GM19240 (cell line): ENCODE data around the gene DNAJC15.
"Not testable (repeated sequence)": the region's sequence is repeated elsewhere in the genome, so short reads cannot be mapped to it uniquely, and the experiment has no call there.

Source experiments
- DNase-seq: peaks from one replicate; pipeline ENCODE4 v3.0.0; 2011; ENCODE audit warnings: low spot score; ENCODE audit not compliant: insufficient read length

DNAJC15 gene

GRCh38 chr13:43003729-43004128 is 19.7 kb upstream of the DNAJC15 start:
- DNase-seq, result no peak

GRCh38 chr13:43005460-43006236 is 17.7 kb upstream of the DNAJC15 start:
- no peak for DNase-seq

- DNase-seq, result no peak
Observed at GRCh38 chr13:43006893-43007631, 16.3 kb upstream of the DNAJC15 start.

- DNase-seq, result no peak
Observed at GRCh38 chr13:43008596-43008995, 14.8 kb upstream of the DNAJC15 start.

DNA sequence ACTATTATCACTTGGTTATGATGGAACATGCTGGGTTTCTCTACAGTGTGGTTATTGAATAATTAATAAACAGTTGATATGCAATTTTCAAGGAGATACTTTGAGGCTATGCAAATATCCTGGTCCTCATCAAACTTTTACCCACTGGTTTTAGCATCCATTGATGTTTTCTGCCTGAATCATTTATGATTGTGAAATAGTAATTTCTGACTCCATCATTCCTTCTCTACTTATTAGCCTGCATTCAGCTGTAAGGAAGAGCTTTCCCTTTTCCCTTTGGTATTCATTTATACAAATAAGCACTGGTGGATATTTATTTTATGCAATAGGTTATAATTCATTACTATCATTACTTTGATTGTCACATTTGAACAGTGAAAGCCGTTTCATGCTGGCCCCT is 13.9 kb upstream of the DNAJC15 start:
- DNase-seq, result no peak

DNA sequence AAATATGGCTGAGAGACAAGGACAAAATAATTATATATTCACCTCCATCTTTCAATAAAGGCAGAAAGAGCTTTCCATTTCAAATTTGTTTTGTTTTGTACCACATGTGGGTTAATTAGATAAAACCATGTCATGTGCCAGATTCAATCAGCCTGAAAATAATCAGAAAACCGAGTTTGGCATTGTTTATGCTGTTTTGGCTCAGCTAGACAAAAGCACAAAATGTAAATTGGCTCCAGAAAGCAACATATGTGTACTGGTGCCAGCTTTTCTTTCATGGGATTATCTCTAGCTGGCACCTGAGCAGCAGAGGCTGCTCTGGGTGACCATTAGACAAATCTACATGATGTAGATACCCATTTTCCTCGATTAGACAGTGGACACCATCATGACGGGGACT is 9.2 kb upstream of the DNAJC15 start:
- no peak for DNase-seq

DNA sequence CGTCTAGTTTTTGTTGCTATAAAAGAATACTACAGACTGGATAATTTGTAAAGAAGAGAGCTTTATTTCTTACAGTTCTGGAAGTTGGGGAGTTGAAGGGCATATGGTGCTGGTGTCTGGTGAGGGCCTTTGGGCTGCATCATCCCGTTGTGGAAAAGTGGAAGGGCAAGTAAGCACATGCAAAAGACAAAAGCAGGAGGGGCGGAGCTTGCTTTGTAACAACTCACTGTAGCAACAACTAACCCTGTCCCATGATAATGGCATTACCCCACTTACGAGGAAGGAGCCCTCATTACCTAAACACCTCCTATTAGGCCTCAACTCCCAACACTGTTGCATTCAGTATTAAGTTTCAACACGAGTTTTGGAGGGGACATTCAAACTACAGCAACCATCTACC is 7.2 kb upstream of the DNAJC15 start:
- no peak for DNase-seq

- no peak for DNase-seq
Observed at GRCh38 chr13:43019811-43020210, 3.6 kb upstream of the DNAJC15 start.

GRCh38 chr13:43020794-43021193 is 2.6 kb upstream of the DNAJC15 start:
- no peak for DNase-seq

GRCh38 chr13:43021926-43022670 is 1.3 kb upstream of the DNAJC15 start:
- DNase-seq, result no peak

GRCh38 chr13:43022934-43023288 is 475 bp upstream of the DNAJC15 start:
- DNase-seq, result no peak

DNA sequence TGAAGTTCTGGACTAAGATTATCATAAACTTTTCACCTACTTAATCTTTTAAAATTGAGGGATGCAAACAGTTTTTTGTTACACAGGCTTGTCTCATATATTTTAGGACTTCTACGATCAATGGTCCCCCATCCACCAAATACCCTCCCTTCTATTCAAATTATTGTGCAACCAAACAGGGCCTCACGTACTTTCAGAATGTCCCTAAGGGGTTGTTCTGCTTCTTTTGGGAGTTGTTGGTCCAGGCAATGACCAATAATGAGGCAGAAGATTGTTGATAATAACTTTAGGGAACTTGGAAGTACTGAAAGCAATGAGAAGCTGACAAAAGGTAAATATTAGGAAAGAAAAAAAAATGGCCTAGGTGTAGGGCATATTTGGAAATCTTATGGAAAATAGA is 2.9 kb downstream of the DNAJC15 start:
- no peak for DNase-seq

DNA sequence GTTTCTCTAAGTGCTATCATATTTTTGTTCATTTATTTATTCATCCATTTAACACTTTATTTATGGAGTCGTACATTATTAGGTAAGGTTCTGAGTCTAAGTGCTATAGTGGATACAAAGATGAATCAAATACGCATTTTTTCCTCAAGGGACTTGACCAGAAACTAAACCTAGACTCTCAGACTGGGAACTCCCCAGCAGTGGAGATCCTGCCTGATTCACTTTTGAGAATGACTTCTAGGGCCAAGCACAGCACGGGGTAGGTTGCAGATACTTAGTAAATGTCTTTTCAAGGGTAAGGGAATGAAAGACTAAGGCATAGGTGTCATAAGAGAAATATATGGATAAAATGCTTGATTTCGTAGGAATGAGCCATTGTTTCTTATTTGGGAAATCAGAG is 7.2 kb downstream of the DNAJC15 start:
- no peak for DNase-seq

- no peak for DNase-seq
Observed at GRCh38 chr13:43031881-43032280, 8.5 kb downstream of the DNAJC15 start.

DNA sequence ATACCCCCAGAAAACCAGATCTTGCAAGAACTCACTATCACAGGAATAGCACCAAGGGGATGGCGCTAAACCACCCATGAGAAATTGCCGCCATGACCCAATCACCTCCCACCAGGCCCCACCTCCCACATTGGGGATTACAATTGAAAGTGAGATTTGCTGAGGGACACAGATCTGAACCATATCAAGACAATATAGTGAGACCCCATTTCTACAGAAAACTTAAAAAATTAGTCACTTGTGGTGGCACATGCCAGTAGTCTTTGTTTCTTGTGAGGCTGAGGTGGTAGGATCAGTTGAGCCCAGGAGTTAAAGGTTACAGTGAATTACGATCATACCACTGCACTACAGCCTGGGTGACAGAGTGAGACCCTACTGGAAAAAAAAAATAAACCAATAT is 9.7 kb downstream of the DNAJC15 start:
- no peak for DNase-seq

DNA sequence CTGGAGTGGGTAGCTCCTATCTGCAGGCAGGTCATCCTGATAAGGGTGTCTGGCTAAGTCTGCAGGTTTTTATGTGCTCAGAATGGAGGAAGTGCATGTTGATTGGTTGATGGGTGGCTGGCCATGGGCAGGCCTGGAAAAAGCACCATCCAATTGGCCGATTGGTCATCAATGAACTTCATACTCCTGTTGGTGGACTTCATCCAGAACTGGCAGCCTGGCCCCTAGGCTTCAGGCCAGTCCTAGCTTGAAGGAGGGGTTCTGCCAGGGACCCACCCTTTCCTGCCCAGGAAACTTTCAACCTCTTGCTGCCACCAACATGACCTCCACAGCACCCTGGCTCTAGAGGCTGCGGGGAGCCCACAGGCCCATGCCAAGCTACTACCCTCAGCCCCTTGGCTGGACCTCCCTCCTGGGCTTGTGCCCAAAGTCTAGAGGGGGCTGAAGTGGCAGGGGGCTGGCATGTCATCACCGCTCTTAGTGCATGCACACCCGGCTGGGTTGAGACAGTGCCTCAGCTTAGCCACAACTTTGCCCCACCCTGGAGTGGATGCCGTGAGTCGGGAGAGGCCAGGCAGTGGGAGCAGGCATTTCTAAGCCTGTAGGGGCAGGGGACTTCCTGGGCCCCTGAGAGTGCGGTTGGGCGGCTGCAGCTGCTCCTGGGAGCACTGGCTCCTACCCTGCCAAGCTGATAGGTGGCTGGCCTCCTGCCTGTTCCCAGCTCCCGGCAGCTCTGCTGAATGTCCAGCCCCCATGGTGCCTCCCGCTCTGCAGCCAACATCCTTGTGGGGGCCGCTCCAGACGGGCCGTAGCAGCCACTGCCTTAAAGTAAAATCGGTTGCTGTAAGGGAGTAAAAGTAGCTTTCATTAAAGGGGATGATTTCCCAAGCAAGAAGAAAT is 13.2 kb downstream of the DNAJC15 start:
- DNase-seq, result no peak

DNA sequence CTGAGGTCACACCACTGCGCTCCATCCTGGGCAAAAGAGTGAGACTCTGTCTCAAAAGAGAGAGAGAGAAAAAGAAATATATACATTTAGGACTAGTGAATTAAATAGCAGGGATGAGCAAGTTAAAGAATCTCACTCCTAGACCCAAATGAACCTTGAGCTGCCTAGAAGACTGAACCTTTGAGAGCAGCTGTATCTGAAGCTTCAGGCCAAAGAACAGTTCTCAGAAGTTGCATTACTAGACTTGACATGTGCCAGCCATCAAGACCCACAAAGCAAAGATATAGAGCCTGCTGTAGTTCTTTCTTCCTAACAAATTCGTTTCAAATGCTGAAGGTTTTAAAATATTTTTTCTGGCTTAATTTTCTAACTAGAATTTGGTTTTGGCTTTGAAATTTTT is 16.6 kb downstream of the DNAJC15 start:
- no peak for DNase-seq

DNA sequence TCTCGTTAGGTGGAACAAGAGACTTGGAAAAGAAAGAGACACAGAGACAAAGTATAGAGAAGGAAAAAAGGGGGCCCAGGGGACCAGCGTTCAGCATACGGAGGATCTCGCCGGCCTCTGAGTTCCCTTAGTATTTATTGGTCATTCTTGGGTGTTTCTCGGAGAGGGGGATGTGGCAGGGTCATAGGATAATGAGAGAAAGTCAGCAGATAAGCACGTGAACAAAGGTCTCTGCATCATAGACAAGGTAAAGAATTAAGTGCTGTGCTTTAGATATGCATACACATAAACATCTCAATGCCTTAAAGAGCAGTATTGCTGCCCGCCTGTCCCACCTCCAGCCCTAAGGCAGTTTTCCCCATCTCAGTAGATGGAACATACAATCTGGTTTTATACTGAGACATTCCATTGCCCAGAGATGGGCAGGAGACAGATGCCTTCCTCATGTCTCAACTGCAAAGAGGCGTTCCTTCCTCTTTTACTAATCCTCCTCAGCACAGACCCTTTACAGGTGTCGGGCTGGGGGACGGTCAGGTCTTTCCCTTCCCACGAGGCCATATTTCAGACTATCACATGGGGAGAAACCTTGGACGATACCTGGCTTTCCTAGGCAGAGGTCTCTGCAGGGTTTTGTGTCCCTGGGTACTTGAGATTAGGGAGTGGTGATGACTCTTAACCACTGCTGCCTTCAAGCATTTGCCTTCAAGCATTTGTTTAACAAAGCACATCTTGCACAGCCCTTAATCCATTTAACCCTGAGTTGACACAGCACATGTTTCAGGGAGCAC is 17.4 kb downstream of the DNAJC15 start:
- not testable (repeated sequence) for DNase-seq

GRCh38 chr13:43041369-43041921 is 18.1 kb downstream of the DNAJC15 start:
- no peak for DNase-seq

DNA sequence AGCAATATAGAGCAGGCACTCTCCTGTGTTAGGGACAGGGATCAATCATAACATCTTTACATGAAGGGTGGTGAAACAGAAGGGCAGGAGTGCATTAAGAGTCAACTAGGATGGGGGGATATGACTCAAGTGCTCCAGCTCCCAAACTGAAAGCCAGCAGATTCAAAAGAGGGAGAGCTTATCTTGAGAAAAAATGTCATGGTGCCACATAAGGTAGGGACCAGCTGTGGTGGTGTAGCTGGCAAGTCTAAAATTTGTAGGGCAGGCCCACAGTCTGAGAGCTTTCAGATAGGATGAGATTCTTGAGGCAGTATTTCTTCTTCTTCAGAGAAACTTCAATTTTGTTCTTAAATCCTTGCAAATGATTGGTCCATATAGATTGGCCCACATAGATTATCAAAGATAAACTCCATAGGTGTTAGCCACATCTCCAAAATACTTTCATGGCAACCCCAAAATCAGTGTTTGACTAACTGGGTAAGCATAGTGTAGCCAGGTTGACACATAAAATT is 19.1 kb downstream of the DNAJC15 start:
- no peak for DNase-seq
